Esophagus squamous epithelium (tissue), 4 donors: ENCODE results near the gene ADAMTS3.

ENCODE experiments used
- POLR2A ChIP-seq, 4 donors: fragments of 450-650 bp; IDR thresholded peaks; one replicate each; pipeline ENCODE4 v1.6.1; 2017; ENCODE audit warnings: antibody characterized with exemption in 4 of 4, mild to moderate bottlenecking in 4 of 4, moderate library complexity in 3 of 4
- TF ChIP-seq, protein P1 (sequence below), 6 experiments: fragments of 450-650 bp in 4 of 6; fragments of 200-600 bp in 2 of 6; sonication (generic) in 2 of 6; IDR thresholded peaks; one replicate each; pipeline ENCODE4 v1.5.1; 2016 to 2019; ENCODE audit warnings: antibody characterized with exemption in 6 of 6, mild to moderate bottlenecking in 4 of 6, moderate library complexity in 4 of 6

DNA sequence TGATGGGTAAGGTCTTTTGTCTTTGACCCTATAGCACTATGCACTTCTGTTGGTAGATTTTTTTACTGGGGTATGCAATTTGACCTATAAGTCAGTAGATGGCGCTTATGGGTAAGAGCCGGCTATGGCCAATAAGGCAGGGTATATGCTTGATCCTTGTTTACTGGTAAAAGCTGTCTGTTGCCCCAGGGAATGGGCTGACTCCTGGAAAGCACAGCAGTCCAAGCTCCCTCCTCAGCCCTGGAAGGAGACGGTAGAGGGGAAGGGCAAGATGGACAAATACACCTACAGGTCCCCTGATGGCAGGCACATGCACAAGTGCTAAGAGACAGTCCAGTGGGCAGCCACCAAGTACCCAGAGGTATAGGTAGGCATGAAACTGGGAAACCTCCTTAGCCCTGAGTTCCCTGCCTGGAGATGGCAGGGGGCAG lies 63.7 kb downstream of the ADAMTS3 start:
- no peak for TF ChIP-seq POLR2A (IDR thresholded peaks at IDR 0.05)
- TF ChIP-seq, protein P1, sequence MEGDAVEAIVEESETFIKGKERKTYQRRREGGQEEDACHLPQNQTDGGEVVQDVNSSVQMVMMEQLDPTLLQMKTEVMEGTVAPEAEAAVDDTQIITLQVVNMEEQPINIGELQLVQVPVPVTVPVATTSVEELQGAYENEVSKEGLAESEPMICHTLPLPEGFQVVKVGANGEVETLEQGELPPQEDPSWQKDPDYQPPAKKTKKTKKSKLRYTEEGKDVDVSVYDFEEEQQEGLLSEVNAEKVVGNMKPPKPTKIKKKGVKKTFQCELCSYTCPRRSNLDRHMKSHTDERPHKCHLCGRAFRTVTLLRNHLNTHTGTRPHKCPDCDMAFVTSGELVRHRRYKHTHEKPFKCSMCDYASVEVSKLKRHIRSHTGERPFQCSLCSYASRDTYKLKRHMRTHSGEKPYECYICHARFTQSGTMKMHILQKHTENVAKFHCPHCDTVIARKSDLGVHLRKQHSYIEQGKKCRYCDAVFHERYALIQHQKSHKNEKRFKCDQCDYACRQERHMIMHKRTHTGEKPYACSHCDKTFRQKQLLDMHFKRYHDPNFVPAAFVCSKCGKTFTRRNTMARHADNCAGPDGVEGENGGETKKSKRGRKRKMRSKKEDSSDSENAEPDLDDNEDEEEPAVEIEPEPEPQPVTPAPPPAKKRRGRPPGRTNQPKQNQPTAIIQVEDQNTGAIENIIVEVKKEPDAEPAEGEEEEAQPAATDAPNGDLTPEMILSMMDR (IDR thresholded peaks at IDR 0.05): peak in 5 of 6 experiments; percentile 25 to 69 (median 37)
